Esophagus mucosa (tissue), 1 donor: ENCODE measurements around the gene FAM3B. TPM values are rescaled to one million over a fixed set of nuclear protein-coding genes. Genes with fewer than 3 reads are reported as not detected.

ENCODE experiments used
- ATAC-seq: fragments of 200-7000 bp; cut with Tn5 transposase; one replicate; pipeline ENCODE4 v1.9.1; 2020
- total RNA-seq: library from RNA; stranded (reverse); gene quantifications from one replicate; pipeline ENCODE4 v1.2.4, GENCODE V29; 2023
- donor health status: DM: yes; HTN: yes; CAD: no.

The FAM3B gene
- total RNA-seq, 1 donor from 2014 or later, result 23.3 TPM

DNA sequence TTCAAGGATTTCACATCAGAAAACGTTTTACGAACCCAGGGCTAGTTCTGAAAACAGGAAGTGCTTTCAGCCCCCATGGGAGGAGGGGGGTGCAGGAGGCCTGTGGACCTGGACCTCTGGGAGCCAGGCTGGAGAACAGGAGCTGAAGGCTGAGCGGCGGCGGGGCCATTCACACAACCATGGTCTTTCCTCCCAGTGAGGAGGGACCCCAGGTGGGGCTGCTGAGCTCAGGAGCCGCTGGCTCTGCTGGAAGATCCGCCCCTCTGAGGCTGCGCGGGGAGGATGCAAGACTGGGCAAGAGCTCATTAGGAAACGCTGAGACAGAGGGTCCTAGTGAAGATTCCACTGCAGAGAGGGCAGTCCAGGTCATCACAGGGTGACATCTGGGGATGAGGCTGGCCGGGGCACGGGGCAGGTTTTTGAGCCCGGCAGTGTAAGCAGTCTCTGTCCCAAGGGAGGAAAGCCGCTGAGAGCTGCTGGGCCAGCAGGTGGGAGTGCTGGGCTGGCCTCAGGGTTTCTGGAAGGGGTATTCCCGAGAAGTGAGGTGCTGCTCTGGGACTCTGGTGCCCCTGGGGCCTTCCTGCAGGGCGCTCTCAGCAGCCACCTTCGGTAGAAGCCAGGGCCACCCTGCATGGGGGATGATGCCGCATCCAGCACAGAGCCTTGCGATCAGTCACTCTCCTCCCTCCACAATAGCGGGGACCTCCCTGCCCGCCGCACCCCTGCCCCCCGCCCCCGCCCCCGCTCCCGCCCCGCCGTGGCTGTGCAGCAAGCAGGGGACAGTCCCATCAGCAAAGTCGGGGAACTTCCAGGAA, 52.7 kb downstream of the FAM3B start:
- ATAC-seq, result peak; percentile 3

DNA sequence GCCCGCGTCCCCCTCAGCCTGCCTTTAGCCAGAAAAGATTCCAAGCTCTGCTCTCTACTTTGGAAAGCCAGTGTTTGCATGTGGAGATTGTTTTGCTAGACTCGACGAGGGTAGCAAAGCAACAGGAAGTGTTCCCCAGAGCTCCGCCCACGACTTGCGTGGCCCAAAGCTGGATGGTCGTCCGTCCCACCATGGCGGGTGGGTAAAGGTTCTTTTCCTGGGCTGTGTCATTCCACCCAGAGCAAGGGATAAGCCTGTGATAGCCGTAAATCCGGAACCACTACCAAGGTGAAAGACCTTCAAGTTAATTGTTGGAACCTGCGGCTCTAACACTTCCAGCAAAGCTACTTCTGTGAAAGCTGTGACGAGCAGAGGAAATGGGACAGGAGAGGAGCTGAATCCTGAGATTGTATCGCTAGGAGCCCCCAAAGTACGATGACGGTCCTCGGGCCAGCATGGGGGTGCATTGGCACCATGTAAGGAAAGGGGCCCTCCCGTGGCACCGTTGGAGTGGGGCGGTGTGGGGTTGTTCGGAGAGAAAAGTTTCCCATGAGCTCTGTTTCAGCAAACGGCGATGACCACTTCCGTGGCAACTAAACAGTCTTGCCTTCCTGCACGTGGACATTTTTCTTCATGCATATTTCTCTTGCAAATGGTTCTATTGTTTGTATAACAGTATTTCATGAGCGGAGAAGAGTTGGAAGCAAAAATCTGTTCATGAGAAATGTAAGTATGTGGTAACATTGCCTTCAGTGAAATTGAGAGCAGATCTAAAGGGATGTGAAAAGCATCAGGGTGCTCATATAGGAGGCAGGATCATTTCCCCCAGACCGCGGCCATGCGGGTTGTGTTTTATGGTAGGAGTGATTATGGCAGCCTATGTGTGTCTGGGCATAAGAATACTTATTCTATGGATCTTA, 53.6 kb downstream of the FAM3B start:
- no peak for ATAC-seq

DNA sequence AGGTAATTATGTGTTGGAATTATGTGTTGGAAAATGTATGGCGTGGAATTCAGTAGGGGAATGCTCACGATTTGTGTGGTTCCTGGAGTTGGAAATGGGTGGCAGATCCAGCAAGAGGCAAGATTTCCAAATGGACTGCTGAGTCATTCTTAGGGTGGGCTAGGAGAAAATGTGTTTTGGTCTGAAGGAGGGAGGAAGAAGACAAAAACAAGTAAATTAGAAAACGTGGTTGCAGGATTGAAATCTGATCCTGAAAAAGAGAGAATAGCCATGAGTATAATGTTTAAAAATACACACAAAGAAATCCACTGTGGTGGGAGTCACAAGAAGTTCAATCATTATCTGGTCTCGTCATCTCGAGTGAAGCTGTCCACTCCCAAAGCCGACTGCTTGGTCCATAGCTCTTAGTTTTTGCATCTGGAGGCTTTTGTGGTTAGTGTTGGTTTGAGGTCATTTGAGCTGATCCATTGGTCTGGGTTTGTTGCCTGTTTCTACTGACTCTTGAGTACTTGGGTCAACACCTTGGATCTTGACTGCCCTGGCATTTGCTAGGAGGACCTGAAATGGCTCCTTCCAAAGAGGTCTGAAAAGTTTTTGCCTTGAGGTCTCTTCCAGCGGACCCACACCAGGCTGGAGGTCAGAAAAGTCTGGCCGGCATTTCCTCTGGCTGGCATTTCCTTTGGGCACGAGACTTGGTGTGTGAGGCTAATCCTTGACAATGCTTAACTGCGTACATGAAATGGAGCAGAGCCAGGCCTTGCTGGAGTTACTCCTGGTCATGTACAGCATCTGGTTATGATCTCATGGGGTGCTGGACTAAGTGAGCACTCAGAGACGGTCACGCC, 54.5 kb downstream of the FAM3B start:
- no peak for ATAC-seq

DNA sequence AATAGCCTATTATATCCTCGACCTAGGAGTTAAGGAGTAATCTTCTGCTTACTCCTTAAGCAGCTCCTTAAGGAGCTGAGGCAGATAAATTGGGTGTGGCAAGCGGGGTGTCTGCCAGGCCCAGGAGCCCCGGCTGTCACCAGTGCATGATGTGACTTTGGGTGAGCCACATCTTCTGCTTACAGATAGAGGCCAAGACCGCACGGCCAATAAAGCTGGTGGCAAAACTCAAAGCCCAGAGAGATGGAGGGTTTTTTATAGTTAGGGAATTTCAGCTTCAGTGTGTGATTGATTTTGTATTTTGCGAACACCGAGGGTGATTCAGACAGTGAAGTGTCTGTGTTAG, 55.1 kb downstream of the FAM3B start:
- ATAC-seq, result no peak

DNA sequence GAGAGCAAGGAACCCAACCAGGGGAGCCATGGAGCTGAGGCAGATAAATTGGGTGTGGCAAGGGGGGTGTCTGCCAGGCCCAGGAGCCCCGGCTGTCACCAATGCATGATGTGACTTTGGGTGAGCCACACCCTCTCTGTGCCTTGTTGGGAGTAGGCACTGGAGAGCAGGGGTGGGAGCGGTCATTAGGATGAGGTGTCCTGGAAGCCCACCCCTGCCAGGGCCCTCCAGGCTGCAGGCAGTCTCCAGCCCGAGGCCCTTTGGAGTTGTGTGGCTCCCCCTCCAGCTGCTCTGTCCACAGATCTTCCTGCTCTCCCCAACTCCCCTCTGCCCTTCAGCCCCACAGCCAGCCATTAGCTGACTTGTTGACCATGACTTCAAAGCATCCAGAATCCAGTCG, 56.7 kb downstream of the FAM3B start:
- ATAC-seq, result no peak

DNA sequence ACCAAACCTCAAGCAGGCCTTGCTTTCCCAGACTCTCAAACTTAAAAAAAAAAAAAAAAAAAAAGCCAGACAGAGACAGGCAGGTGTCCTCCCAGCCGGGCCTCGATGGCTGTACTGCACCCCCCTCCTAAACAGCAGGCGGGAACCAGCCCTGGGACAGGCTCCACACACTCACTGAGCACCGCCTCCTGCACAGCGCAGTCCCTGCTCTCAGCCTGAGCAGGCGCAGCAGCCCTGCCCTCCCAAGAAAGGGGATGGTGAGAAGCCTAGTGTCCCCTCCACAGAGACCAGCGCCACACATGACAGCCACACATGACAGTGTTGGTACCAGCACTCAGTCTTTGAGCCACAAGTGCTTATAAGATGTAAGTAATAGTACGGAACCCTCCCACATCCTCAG, 57.2 kb downstream of the FAM3B start:
- ATAC-seq, result no peak

DNA sequence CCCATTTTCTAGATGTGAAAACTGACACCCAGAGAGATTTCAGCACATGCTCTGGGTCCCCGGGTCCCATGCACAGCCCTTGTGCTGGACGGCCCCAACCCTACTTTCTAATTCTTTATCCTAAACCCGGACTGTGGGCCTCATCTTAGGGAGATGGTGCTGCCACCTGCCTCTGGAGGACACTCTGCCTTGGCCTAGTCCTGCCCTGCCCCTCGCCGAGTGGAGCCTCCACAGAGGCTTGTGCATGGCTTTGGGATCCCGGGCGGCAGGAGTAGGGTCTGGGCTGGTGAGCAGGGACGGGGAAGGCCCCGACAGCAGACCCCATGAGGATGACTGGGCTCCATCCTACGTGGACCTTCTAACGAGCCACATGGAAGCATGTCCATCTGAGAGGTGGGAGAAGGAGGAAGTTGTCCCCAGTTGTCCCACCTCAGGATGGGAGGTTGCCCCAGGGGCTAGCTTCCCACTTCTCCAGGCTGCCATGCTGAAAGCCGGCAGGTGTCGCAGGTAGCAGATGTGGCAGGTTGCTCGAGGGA, 57.6 kb downstream of the FAM3B start:
- ATAC-seq, result no peak

DNA sequence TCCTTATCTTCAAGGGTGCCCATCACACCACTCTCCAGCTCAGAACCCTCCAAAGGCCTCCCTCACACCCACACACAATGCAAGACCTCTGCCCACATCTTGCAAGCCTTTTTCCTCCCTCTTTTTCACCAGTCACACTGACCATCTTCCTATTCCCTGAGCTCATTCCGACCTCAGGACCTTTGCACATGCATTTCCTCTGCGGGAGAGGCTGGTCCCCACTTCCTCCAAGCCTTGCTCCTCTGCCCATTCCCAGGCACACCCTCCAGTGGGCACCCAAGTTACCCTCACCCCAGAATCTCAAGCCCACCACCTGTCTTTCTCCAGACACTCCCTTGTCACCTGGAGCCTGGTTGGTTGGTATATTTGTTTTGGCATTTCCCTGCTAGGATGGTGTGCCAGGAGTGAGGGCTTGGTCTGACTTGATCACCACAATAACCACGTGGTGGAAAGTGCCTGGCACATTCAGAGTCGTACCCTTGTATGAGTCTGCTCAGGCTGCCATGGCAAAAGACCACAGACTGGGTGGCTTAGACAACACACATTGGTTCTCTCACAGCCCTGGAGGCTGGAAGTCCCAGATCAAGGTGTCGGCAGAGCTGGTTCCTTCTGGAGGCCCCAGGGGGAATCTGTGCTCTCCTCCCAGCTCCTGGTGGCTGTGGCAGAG, 58.4 kb downstream of the FAM3B start:
- peak; percentile 80 for ATAC-seq

DNA sequence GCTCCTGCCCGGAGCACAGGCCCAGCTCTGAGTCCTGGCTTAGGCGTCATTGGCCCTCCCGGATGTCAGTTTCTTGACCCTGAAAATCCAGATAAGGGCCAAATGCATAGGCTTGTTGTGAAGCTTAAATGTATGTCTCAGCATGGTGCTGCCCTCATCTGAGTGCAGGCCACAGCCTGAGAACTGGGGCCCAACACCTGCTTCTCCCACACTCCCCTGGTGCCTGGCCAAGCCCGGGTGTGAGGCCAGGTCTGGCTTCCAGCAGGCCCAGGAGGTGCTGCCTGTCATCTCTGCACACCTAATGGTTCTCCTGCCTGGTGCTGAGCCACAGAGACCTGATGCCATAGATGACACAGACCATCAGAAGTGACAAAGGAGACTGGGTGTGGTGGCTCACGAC, 59.3 kb downstream of the FAM3B start:
- ATAC-seq, result peak; percentile 5

DNA sequence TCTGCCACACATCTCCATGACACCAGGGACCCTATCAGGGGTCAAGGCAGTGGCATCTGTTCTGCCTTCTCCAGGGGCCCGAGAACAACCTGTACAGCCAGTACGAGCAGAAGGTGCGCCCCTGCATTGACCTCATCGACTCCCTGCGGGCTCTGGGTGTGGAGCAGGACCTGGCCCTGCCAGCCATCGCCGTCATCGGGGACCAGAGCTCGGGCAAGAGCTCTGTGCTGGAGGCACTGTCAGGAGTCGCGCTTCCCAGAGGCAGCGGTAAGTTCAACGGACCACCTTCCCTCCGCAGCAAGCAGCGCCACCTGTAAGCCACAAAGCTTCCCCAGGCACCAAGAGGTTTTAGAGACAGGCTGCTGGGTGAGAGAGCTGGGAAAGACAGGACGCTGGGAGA, 61.1 kb downstream of the FAM3B start:
- ATAC-seq, result peak; percentile 32

DNA sequence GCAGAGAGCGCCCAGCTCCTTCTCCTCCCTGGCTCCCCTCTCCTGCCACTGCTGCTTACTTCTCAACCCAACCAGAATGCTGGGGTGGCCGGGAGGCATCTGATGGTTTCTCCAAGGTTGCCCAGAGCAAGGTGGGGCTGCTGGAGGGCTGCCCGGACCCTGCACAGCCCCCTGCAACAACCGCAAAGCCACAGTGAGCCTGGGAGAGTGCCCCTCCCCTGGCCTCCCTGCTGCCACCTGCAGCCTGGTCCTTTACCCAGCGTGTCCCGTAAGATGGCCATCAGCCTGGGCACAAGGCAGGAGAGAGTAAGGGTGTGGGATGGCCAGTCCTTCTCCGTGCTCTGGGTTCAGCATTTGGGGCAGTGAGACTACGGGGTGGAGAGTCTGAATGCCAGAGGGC, 62.2 kb downstream of the FAM3B start:
- ATAC-seq, result no peak

DNA sequence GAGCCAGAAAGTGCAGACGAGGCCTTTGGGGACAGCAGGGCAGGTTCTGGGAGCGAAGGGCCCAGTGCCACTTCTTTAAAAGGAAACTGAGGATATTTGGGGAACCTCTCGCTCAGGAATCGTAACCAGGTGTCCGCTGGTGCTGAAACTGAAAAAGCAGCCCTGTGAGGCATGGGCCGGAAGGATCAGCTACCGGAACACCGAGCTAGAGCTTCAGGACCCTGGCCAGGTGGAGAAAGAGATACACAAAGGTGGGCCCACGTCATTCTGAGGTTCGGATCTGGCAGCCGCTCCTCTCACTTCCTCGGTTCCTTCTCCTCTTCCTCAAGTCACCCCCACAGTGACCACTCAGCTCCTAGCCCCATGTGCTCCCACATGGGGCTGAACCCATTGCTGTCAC, 63.3 kb downstream of the FAM3B start:
- ATAC-seq, result no peak

DNA sequence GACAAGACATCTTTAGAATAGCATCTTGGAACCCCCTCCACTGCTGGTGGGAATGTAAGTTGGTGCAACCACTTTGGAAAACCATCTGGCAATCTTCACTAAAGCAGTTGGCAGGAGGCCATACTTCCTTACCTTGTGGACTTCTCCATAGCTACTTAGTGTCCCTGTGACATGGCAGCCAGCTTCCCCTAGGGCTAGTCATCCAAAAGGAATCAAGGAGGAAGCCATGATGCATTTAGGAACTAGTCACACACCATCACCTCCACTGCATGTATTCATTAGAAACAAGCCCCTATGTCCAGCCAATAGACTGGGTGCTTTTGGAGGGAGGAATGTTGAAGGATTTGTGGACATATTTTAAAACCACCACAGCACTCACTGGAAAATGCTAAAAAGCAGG, 65.1 kb downstream of the FAM3B start:
- no peak for ATAC-seq

DNA sequence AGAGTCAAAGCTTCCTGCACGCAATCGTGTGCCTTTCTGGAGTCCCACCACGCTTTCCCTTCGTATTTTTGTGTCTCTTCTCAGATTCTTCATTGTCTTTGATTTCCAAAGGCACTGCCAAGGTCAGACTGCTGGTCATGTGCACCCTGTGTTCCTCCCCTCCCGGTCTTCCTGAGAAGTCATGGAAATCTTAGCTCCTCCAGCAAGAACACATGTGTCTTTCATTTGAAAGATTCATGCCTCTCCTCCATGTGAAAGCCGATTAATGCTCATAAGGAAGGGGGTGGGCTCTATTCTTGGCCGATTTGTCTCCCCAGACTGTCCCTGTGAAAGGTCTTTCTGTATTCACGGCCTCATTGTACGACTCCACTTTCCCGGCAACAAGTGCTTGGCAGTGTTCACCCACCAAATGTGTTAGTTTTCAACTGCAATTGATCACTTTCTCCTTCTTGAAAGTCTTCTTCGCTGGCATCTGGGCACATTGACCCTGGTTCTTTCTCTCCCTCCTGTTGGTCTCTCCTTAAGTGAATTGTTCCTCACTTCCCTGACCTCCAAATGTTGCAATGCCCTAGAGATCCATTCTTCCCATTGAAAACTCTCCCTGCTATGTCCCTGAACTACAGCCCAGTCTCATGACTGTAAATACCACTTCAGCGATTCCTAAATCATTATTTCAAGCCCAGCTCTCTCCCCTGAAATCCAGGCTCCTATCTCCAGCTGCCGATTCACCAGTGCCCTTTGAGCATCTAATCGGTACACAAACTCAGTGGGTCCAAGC, 70.6 kb downstream of the FAM3B start:
- ATAC-seq, result no peak

DNA sequence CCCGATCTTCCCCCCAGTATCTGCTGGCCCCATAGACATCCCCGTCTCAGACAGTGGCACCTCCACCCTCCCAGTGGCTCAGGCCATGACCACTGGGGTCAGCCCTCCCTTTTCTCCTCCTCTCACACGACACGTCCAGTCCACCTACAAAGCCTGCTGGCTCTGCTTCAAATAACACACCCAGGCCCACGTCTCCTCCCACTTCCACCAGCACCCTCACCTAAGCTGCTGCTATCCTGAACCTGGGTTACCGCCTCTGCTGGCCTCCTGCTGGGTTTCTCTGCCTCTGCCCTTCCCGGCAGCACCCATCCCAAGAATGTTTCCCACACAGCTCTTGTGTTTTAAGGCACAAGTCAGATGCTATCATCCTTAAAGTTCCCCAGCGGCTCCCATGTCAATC, 71.2 kb downstream of the FAM3B start:
- no peak for ATAC-seq

DNA sequence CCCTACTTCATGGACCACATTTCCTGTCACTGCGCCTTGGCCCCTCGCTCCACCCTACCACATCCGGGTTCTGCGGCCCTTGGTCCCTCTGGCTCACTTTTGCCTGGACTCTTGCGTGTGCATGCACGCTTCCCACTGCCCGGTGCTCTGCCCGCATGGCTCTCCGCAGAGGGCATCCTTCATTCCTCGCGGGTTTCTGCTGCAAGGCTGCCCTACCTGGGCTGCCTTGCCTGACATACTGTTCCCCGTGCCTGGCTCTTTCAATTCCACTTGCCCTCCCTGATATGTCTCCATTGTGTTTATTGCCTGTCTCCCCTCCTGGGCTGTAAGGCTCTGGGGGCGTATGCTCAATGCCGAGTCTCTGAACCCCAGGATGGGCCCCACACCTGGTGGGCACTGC, 71.7 kb downstream of the FAM3B start:
- no peak for ATAC-seq

DNA sequence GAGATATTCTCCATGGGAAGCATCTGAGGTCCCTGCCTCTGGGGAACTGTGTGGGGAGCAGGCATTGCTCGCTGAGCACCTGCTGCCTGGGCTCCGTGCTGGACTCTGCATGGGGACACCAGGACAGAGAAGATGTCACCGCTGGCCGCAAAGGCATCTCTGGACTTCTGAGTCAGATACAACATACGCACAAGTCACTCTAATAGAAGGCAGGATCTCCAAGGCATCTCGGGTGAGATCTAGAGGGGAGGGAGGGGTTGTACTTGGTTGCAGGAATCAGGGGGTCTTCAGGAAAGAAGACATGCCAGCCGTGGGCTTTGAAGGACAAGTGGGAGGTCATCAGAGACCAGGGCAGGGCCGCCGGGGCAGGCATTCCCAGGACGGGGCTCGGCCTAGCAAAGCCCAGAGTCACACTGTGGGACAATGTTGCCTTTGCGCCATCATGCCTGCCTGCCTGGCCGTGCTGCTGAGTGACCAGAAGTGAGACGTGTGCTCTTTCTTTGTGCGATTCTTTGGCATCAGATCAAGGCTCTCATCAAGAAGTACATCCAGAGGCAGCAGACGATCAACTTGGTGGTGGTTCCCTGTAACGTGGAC, 73.5 kb downstream of the FAM3B start:
- ATAC-seq, result no peak

DNA sequence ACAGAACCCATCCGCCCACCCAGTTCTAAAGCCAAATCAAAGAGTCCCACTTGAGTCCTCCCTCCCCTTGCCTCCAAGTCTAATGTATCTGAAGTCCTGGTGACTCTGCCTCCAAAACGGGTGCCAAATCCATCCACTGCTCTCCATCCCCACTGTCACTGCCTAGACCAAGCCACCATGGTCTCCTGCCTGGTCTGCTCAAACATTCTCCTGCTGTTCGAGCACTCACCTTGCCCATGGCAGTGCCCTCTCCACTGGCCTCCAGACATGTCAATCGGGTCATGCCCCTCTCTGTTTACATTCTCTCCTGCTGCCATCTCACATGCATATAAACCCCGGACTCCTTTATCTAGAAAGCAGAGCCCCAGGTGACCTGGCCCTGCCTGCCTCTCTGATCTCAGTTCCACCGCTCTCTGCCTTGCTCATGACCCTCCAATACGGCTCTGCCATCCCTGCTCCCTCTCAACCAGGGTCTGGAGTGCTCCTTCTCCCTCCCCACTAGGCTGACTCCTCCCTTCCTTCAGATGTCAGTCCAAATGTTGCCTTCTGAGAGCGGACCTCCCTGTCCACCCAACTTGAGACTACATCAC, 77.4 kb downstream of the FAM3B start:
- no peak for ATAC-seq

DNA sequence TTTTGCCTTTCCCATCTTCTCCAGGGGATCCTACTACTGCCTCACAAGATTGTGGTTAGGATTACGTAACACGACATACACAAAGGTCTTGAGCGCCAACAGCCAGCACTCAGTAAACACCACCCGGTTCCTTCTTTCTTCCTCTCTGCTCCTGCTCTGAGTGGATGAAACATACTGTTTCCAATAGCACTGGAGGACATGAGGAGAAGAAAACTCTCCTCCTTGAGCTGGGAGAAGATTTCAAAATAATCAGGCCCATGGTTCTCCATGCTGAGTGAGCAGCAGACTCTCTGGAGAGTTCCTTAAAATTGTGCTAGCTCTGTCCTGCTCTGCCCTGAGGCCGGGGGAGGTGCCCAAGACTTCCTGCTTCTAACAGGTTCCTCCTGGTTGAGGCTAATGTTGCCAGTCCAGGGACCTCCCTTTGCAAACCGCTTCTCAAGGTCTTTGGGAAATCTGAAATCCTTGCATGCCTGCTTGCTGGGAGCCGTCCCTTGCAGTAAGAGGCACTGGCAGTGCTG, 80.0 kb downstream of the FAM3B start:
- peak; percentile 92 for ATAC-seq

DNA sequence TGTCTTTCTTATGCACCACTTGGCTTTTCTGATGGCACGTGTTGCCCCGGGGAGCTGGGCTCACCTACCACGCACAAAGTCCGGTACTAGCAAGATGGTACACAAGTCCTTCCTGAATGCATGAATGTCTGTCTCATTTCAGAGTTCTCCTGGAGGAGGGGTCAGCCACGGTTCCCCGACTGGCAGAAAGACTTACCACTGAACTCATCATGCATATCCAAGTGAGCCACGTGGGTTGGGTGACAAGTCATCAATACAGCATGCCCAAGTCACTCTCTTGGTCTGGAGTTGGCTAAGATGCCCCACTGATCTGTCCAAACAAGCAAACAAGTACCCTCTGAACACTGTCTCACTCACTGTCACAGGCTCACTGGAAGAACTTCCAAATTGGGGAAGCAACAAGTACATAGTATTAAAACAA, 80.9 kb downstream of the FAM3B start:
- peak; percentile 18 for ATAC-seq
